Lung microvascular endothelial cell (primary cell): ENCODE results near the gene KIRREL3. TPM values are rescaled to one million over a fixed set of nuclear protein-coding genes. Genes with fewer than 3 reads are reported as not detected.
"Not testable (repeated sequence)": the region's sequence is repeated elsewhere in the genome, so short reads cannot be mapped to it uniquely, and the experiment has no call there.

Source experiments
- DNase-seq, 2 donors: peaks; one replicate each; pipeline versions ENCODE4 v3.0.0 to v3.0.0-alpha.2; 2010; ENCODE audit warnings: low read depth in 2 of 2
- total RNA-seq: library from RNA; depleted of rRNA; stranded (reverse); fragments of >200 nt; gene quantifications from 2 replicates; pipeline ENCODE4 v1.2.1, GENCODE V29; 2014

Gene KIRREL3
- total RNA-seq, 1 donor from 2014 or later, result under 0.01 TPM

DNA sequence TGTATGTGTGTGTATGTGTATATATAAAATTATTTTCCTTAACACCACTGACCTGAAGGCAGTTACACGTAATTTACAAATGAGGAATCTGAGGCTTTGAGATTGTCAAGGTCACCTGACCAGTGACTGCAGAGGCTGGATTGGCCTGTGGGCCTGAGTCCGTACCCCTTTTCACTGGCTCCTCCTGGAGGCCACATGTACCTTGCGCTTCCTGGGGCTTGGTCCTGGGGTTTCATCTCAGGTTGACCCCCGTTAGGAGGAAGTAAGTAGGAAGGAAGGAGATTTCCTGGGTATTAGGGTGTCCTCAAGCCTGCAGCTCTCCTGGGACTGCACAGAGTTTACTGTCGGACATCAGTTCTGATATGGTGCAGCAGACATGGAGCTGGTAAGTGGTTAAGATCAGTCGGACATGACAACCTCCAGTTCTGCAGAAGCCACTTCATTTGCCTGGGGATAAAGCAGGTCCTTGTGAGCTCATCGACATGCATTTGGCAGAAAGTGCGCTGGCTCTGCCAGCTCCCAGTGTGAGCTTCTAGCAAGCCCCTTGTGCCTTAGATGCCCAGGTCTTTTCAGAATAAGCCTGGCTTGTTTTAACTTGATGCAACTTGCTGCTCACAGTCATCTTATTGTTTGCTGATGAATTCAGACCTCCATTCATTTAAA lies 608.5 kb downstream of the KIRREL3 start:
- DNase-seq, result peak in 1 of 2 donors; percentile 14

DNA sequence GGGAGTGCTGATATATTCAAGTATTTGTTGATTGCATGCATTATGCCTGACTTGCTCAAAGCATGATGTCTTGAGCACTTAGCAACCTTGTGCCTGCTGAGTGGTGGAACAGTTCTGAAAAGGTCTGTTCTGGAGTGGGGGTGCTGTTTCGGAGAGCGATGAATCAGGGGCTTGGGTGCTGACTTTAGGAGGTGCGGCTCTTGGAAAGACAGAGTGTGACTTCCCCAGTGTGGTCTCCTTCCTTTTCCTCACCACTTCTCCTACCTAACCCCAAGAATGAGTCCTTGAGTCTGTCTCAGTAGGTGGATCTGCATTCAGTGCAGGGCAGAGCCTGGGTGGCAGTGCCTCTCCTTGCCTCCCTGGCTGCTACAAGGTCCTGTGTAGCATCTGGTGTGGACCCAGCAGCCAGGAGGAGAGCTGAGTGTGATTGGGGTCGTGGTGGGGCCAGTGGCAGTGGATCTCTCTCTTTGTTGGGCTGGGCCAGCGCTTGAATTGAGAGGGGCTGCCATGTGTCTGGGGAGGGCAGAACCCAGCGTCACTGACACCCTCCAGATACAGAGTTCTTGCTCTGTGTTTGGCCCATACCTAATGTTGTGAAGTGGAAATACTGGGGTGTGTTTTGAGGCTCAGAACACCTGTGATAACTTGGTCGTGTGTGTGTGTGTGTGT lies 609.1 kb downstream of the KIRREL3 start:
- no peak for DNase-seq

DNA sequence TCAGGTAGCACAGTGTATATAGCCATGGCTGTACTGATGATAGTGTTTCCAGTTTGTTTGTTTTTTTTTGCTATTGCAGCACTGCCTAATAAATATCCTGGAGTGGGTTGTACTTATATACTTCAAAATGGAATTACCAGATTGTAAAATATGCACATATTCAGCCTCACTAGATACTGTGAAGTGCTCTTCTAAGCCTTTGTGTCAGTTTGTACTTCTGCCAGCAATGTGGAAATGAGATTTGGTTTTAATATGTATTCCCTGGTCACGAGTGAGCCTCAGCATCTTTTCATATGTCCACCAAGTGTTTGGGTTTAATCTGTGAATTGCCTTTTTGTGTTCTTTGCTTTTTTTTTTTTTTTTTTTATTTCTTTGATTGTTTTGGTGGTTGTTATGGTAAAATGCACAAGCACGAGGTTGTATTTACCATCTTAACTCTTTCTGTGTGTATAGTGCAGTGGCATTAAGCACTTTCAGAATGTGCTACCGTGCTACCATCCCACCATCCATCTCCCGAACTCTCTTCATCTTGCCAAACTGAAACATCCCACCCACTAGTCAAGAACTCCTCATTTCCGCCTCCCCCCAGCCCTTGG lies 610.2 kb downstream of the KIRREL3 start:
- no peak for DNase-seq

DNA sequence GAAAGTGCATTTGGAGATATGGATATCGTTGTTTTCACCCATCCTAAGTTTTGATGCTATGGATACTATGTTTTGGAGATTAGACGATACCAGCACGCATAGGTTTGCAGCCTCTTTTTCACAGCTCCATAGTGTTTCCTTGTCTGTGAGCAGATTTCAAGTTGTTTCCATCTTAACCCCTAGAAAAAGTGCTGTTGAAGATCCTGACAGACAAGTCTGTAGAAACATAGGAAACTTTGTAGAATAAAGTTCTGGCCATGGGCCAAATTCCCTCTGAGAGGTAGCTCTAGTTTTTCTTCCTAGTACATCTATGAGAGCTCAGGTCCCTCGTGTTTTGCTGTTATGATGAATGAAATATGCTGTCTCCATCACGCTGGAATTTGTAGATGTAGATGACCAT lies 612.7 kb downstream of the KIRREL3 start:
- DNase-seq, result no peak

DNA sequence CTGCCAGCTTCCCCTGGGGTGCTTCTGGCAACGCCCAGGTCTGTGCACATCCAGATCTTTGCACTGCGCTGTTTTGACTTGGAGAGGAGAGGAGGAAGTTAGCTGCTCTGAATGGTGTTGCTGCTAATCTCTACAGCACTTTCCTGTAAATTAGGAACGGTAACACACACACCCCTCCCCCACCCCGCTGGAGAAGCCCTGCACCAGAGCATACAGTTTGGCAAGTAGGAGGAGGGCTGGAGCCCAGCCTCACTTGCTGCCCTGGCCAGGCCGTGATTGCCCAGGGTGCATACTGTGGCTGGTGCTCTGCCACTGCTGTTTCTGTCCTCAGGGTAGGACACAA lies 613.9 kb downstream of the KIRREL3 start:
- DNase-seq, result not testable (repeated sequence)

DNA sequence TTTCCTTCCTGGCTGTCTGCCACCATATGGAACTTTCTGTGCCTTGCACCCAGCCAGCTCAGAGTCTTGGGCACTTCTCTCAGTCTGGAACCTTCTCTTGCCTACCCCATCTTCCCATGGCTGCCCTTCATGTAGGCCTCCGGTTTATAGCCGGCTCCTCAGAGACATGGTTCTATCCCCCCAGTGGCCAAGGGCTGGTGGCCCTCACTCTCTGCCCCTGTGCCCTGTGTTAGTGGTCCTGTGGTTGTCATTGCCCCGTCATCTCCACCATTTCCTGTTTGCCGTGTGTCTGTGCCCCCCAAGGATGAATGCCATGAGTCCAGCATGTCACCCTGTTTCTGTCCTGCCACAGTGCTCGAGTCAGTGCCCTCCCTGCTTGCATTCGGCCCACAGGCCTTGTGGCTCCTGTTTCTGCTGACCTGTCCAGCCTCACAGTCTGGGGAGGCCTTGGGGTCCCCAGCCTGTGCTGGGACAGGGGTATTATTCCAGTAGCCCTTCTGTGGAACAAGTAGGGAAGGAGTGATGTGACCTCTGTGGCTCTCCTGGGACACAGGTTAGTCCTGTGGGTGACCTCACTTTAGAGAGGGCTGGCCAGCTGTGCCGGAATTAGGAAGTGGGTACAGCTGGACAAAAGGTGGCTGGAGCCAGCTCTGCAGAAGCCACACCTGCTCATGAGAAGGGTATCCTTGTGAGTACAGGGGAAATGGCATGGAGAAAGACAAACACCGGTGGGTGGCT lies 614.4 kb downstream of the KIRREL3 start:
- DNase-seq, result no peak

DNA sequence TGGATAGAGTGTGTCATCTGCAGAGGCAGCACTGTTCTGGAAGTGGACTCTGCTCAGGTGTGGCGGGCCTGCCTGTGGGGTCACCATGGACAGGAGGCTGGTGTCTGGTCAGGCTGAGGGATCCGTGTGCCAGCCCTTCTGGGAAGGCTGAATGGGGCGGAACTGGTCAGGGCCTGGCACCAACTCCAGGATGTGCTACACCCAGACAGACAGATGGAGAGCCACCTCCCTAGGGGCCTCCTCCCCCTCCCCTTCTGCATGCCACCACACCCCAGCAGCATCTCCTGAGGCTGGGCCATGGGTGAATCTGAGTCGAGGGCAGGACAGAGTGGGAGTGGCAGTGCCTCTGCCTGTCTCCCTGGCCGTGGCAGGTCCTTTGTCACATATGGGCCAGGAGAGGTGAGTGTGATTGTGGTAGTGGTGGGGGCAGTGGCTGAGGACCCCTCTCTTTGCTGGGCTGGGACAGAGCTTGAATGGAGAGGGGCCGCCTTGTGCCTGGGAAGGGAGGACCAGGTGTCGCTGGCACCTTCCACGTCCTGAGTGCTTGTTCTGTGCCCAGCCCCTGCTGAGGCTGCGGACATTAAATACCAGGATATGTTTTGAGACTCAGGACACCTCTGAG lies 616.0 kb downstream of the KIRREL3 start:
- no peak for DNase-seq

DNA sequence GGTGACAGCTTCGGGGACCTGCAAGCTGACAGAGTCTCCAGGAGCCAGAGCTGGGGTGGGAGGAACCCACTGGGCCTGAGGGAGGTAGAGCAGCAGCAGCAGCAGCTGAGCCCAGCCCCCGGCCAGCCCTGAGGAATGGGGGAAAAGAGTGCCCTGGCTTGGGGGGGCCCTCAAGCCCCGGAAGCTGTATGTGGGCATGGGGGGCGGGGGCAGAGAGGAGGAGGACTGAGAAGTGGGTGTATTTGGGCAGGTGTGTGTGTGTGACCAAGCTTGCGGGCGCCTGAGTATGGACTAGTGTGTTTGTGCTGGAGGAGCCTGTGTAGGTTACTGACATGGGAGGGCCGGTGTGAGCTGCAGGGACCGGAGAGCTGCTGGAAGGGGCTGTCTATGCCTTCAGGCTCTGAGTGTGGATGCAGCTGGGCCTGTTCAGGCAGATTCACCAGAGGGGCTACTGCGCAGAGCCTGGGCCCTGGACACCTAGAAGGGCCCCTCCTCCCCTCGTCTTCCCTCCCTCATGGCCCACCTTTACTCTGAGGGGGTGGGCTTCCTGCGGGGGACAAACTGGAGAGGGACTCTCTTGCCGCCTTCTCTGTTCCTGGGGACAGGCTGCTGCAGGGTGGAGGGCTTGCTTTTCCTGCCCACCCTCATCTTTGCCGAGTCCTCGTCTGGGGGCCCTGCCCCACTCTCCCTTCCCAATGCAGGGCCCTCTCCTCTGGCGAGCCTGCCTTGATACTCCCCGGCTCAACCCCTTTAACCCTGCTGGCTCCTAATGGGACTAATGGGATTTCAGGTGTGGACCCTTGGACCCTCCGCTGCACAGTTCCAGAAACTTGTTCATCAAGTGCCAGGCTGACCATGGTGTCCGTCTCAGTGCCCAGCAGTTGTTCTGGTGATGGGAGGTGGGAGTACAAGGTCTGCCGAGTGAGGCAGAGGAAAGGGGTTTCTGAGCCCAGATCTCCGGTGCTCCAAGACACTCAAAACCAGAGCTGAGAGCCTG lies 616.9 kb downstream of the KIRREL3 start:
- DNase-seq, result no peak

DNA sequence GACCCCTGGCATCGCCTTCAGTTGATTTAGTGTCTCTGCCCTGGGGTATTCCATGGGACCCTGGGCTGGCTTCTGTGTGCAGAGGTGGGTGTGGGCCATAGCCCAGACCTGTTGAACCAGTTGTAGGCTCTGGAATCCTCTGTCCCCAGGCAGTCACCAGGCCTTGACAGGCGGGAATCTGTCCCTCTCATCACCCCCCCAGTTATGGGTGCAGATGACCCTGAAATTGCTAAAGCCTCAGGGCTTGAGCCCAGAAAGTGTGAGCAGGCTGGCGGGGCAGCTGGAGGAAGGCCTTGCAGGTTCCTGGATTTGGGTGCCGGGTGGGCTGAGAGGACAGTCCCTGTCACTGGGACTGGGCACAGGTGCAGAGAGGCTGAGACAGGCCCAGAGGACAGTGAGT lies 617.9 kb downstream of the KIRREL3 start:
- not testable (repeated sequence) for DNase-seq

DNA sequence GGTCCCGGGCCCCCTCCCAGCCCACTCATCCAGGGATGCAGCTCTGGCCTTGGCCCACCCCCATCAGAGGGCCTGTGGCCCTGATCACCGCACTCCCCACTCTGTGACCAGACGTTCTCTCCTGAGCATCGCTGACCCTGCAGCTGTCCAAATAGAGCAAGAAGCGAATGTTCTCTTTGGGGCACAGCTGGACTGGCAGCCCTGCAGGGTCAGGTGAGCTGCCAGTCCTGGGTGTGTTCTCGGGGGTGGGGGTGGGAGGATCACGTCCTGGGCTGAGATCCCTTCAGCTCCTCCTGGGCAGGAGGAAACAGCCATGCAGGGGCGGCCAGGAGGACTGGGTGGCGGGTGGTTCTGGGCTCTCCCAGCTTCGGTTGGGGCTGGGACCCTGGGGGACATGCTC lies 618.6 kb downstream of the KIRREL3 start:
- DNase-seq, result not testable (repeated sequence)

DNA sequence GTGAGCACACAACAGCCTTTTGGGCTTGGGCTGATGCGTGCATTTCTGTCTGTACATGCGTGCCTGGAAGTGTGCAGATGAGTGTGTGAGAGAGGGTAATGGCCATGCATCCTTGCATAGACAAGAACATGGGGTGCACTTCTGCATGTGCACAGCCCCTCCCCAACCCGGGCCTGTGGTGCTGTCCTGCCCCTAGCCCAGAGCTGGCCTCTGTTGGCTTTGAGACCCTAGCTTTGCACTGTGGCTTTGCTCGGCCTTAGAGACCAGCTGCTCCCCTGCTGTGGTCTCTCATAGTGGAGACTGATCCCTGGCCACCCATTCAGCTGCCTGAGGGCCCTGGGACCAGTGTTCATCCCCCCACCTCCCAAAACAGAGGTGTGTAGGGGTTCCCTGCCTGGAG lies 619.7 kb downstream of the KIRREL3 start:
- DNase-seq, result no peak

DNA sequence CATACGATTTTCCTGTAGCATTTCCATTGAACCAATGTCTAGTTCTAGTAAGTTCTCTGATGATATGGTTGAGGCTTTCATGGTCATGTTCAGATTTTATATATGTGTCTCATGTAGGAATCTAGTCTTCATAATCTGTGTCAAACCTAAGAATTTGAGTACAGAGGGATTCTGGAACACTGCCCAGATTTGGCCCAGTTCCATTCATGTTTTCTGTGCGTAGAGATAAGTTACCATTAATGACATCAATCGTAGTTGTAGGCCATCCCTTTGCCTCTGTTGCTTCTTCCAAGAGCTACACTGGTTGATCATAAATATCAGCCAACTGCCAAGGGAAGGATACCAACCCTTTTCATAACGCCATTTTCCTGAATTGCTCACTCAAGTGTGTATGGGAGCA lies 621.8 kb downstream of the KIRREL3 start:
- peak; percentile 51 to 58 for DNase-seq

DNA sequence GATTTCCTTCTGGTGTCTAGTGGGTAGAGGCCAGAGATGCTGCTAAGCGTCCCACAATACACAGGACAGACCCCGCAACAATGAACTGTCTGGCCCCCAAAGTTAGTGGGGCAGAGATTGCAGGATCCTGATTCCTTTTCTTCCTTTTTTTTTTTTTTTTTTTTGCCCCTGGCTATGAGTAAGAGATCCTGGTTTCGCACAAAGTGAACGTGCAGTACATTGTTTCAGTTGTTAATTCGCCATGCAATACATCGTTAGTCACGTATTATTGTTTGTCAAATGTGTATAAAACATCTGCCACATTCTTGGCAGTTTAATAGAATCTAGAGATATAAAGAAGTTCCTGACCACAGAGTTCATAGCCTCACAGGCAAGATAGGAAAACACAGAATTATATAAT lies 624.8 kb downstream of the KIRREL3 start:
- peak in 1 of 2 donors; percentile 31 for DNase-seq

DNA sequence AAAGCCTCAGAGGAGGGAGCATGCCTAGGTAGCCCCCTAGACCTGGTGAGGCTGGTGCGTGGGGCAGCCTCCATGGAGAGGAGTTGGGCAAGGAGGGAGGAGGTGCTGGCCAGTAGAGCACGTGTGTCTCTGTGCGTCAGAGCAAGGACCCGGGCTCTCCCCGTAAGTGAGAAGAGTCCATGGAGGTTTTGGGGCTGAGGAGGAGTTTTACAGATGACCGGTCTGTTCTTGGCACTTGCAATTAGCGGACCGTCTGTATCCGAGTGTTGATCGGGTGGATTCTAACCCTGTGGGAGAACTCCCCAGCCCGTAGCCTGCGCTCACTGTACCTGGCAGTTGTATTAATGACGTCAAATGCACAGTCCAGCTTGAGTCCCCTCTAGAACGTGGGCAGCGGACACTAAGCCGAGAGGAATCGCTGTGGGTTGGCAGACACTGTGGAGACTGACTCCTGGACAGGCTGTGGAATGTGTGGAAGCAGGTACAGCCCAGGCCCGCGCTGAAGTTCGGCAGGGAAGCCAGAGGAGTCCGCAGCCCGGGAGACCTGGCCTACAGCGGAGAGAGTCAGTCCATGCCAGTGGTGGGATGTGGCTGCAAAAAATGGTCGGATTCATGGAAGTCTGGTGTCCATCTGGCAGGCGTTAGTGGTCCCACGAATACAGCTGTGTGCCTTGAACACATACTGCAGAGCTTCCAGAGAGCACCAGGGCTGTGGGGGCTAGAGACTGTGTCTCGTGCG lies 625.8 kb downstream of the KIRREL3 start:
- DNase-seq, result not testable (repeated sequence)

DNA sequence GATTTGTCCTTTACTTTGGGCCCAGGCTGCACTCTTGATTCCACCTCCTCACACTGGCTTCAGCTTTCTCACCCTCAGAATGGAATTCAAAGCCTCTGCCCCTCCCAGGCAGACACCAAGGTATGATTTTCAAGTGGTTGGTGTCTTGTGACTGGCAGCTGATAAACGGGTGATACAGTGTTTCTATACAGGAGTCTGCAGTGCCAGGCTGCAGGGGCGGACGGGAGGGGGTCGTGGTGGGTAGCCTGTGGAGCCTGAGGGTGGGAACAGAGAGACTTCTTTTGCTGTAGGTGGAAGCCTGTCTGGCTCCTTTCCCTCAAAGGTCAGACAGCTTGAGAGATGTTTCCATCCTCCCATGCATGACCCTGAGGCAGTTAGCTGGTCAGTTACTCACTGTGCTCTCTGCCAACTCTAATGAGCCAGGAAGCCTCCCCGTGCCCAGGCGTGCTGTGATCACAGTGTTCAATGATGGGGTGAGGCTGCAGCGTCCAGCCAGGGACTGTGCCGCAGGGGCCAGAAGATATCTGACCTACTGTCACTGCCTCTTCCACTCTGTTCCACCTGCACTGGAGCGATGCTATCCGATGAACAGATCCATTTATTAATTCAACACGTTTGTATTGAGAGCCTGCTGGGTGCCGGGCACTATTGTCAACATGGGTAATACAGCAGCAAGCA lies 627.0 kb downstream of the KIRREL3 start:
- DNase-seq, result not testable (repeated sequence)
